SKM-1 treated with dmso at 0.1 percent for 144 hours (cell line): ENCODE results near the gene SIM2.

Experiments
- DNase-seq: peaks from one replicate; lab custom pipeline; 2025; ENCODE audit not compliant: unreplicated experiment; lab: John Stamatoyannopoulos, UW

The SIM2 gene

DNA sequence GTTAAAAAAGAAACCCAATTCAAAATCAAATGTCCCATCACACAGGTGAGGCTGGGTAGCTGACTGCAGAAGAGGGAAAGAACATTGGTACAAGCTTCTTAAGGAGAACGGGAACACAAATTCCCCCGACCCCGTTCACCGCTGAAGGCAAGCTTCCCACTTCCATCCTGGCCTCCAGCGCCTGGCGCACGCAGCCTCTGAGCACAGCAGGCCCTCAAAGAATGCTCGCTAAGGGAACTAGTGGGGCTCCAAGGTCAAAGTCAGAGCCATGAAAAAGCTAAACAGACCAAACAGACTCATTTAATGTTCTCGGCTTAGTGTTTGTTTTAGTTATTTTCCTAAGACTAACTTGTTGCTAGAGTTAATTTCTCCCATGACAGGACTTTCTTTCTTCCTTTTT lies 63.7 kb downstream of the SIM2 start:
- DNase-seq: no peak

DNA sequence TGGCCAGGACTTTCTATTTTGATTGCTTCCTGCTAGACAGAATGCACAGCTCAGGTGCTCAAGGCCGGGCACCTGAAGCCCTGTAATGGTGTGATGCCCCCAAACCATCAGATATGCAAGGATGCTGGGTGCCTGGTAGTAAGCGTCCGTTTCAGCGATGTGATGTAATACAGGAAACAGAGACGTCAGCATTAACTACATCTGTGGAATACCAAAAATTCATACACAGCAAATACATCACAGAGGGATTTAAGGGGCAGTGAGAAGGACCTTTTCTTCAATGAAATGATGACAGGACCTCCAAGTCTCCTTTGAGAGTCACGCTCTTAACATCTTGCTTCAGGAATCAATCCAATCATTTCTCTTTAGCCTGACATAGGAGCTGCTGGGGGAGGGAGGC lies 64.4 kb downstream of the SIM2 start:
- no peak for DNase-seq

DNA sequence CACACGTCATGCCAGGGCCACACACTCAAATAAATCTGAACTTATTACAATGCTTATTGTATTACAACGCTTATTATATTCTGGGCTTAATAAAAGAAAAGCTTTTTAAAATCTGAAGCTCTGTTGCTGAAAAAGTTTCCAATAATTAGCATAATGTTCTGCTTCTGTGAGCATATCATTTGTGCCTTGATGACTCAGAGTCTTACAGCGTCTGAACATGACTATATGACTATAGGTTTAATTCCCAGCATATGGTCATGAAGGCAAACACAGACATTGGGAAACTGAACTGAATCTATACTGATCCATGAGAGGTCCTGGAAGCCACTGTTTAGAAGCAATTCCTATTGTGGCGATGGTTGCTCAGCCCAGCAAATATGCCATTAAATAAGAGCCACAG lies 66.3 kb downstream of the SIM2 start:
- DNase-seq: no peak

DNA sequence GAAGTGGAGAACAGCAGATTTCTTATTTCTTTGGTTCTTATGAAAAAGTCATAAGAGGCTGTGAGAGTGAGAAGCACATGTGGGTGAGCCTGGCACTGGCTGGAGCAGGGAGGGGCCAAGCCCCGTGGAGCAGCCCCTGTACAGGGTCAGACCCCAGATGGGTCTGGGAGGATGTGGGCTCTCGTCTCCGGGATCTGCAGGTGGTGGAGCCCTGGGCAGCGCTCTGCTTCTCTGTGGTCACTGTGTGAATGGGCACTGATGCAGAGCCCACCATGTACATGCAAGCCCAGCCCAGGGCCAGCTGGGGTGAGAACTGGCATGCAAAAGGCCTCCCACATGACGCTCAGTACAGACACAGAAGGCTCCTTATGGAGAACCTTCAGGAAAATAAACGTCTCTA lies 67.6 kb downstream of the SIM2 start:
- DNase-seq: no peak

DNA sequence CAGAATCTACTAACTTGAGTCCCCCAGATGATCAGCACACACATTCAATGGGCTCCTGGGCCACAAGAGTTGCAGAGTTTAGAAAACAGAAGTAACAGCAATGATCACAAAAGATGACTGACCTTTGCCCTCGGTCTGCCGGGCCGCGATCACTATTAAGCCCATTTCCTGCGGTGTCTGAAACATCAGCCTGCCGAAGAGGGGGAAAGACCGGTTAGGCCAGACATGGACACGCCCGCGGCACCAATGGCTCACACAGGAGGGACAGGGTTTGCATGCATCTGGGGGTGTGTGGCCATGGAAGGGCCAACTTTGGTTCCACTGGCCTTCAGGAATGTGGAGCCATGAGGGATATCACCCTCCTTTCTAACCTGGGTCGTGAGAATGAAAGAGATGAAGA lies 68.2 kb downstream of the SIM2 start:
- DNase-seq: no peak

DNA sequence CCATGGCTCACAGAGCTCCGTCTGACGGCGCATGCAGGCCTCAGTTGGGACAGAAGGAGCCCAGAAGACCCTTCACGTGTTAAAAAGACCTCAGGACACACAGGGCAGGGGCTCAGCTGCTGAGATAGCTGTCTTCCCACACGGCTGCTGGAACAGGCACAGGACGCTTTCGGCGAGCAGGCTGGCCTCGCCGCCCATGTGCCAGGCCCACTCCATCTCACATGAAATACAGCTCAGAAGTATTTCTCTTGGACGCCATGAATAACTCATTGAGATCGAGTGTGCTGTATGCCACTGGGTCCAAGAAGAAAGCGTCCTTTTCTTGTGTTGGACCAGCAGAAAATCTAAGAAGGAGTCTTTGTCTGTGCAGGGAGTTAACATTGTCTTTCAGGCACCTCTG lies 69.6 kb downstream of the SIM2 start:
- DNase-seq: no peak

DNA sequence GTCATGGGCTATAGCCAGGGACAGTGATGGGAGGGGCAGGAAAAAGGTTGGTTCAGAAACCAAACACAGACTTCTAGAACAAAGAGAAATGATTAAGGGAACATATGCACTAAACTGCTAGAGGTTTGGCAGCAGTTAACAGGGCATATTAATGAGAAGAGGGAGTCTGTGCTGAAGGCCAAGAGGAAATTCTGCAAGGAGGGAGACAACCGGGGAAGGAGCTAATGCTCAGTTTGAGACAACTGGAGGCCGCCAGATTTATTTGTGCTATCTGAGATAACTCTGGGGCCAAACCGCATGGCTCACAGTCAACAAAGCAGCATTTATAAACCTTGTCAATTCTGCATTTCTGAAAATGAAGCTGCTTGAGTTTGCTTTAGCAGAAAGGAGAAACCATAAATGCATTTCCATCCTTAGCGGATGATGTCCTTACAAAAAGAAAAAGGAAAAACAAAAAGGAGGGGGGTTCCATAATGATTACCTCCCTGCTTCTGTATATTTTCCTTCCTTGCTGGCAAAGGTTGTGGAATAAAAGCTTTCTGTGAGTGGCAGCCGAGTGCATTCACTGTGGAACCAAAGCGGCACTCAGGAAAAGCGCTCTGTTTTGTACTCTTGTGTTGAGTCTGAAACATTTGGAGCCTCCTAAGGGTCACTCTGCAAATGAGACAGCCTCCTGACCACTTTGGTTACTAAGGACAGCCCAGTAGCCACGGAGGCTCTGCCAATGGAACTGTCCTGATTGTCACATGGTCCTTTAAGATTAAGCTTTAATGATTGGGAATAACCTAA lies 70.3 kb downstream of the SIM2 start:
- no peak for DNase-seq

DNA sequence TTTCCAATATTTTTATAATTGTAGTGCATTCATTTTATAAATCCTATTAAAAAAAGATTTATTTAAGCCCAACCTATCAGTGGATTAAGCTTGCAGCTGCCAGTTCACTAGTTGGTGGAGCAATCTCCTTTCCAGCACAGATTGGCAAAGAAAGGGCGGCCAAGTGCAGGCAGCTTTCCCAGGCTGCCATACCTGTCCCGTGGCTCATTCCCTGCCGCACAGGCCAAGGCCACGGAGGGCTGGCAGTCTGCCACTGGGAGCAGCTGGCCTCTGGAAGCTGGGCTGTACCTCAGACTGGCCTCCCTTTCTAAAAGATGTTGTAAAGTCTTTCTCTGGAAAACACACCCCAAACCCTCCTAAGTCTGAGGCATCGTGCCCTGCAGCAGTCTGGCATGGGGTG lies 74.2 kb downstream of the SIM2 start:
- DNase-seq: no peak

DNA sequence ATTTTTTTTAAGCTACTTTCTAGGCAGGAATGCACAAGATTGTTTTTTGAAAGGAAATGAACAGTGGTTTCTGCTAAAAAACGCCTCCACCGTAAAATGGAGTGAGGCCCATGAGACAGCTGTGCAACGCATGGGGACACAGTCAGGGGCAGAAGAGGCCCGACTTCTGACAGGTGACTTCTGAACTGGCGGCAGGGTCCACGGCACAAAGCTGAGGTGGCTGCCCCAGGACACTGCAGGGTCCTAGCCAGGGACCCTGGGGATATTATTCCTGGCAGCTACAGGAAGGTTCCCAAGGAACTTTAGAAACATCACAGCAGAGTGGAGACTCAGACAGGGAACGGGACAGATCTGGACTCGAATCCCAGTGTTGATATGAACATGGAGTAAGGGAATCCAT lies 75.1 kb downstream of the SIM2 start:
- no peak for DNase-seq

DNA sequence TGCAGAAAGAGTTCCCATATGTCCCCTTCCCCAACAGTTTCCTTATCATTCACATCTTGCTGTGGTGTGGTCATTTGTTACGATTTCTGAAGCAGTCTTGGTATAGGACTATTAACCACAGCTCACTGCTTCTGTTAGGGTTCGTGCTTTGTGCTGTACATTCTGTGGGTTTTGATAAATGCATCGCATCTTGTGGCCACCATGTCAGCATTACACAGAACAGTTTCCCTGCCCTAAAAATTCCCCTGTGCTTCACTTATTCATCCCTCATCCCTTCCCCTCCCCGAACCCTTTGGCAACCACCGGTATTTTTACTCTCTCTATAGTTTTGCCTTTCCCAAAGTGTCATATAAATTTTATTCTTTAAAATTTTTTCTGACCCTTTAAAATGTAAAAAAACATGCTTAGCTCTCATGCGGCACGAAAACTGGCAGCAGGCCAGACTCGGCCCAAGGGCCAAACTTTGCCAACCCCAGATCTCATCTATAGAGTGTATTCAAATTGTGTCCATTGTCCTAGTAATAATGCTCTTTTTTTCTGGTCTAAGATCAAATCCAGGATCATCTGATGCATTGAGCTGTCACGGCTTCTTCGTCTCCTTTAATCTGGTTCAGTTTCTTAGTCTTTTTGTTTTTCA lies 78.2 kb downstream of the SIM2 start:
- no peak for DNase-seq

DNA sequence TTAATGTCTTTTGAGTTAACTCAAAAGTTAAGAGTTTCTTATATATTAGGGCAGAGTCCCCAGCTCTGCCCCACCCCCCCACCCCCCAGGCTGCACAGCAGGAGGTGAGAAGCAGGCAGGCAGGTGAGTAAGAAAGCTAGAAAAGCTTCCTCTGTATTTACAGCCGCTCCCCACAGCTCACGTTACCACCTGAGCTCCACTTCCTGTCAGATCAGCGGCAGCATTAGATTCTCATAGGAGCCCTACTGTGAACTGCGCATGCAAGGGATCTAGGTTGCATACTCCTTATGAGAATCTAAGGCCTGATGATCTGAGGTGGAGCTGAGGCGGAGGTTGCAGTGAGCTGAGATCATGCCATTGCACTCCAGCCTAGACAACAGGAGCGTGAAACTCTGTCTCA lies 81.9 kb downstream of the SIM2 start:
- no peak for DNase-seq

DNA sequence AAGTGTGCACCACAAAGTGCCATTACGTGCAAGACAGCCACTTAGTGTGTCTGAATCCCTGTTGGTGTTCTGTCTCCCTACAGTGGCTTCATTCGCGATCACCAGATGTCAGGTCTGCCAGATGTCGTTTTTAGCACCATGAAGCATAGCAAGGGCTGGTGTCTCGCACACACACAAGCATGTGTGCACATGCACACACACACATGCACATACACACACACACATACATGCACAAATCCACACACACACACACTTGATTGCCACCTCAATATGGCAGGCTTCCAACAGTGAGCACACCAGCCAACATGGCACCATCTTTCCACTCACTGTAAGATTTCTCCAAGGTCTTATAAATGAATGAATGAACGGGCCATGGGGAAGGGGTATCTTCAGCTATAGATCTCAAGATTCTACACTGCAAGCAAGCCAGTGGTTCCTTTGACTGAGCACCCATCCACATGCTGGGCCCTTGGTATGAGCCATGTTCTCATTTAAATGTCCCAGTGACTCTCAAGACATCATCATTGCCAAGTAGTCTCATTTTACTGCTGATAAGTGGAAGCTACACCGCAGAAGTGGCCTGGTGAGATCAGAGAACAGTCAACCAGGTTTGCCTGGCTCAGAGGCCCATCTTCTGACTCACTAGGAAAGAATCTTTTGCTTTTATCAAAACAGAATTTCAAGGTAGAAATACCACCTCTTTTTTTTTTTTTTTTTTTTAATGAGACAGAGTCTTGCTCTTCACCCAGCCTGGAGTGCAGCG lies 84.9 kb downstream of the SIM2 start:
- DNase-seq: no peak

DNA sequence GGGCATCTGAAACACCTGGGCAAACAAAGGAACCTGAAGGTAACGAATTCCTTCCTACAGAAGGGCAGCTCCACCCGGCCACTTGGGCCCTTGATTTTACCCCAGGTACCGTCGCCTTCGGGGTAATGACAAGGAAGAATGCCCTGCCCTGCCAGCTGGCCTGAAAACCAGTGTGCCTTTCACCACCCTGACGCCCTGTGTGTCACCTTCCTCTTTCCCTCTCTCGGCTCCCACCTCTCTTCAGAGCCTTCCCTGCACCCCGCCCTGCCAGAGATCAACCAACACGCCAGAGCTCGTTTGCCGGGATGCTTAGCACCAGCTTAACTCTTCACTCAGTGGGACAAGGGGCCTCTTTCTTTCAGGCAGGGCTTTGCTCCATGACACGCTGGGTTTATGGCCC lies 86.0 kb downstream of the SIM2 start:
- DNase-seq: no peak

DNA sequence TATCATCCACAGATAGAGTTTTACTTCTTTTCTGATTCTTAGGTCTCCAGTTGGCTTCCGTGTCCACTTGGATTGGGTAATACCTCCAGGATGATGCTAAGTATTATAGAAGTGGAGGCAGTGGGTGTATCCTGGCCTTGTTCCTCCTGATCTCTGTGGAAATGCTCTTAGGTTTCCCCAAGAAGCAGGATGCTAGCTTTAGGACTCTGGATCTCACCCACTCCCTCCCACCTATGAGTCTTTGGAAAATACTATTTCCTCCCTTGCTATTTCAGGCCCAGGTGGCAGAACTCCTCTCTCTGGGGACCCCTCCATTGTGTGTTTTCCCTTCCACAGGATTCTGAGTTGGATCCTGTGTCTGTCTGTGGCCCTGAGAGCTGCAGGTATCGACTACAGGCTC lies 86.7 kb downstream of the SIM2 start:
- DNase-seq: no peak

DNA sequence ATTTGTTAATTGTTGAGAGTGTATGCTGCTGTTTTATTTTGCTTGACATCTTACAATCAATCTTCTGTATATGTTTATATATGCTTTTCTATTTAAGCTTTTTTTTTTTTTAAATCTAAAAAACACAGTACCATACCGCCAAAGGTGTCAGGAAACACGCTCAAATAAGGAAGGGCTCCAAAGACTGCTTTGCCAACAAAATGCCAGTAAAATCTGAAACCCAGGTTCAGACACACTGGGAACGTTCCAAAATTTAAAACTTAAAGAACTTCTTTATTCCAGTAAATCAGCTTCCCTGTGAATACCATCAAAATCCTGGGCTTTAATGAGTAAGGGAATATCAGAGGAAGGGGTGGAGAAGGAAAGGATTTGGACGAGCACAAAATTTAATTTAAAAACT lies 87.3 kb downstream of the SIM2 start:
- DNase-seq: no peak

DNA sequence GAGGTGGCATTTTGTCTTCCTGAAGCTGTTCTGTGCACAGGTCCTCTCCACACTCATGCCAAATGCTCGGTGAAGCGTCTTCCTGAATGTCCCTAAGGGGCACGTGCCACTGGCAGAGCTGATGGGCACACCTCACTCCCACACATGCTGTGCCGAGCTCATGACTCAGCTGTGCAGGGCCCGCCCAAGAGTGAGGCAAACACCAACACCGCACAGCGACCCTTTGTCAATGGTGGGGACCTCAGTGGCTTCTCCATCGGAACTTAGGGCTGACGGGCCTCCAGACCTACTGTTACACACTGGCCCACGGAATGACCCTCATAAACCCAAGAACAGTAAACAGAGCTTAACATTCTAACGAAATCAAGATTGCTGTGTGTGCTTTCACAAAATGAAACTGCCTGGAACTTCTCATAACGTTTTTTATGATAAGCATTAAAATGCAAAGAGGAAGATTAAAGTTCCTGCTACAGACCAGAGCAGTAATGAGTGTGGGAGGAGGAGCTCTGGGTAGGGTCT lies 89.3 kb downstream of the SIM2 start:
- DNase-seq: no peak

DNA sequence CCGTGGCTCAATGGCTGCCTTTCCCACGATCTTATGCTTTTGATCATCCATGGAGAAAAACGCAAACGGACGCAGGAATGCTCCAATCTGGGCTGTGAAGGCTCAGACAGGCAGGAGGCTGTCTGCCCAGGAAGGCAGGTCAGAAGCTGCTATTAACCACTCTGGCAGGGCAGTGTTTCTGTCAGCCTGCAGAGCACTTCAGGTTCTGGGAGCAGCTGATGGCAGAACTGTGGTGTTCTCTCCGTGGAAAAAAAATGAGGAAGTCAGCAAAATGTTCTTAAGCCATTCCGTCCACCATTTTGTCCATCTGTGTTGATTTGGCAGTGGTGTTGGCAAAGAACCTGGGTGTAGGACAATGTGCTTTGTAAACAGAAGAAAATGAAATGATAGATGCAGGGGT lies 91.7 kb downstream of the SIM2 start:
- no peak for DNase-seq

DNA sequence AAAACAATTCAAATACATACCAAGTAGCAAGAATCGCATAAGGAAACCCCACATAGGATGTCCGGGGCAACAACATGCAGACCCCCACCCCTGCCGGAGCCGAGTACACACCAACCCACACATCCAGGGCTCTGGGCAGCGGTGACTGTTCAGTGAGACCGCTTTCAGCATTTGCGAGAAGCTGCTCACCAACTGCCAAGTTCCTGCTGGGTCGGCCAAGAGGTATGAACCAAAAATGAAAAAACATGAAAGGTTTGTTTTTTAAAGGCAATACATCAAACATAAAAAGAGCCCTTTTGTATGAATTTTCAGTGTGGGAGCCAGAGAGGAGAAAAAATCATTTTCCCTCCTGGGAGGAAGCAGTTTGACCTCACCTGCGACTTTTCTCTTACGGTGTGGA lies 92.3 kb downstream of the SIM2 start:
- no peak for DNase-seq

DNA sequence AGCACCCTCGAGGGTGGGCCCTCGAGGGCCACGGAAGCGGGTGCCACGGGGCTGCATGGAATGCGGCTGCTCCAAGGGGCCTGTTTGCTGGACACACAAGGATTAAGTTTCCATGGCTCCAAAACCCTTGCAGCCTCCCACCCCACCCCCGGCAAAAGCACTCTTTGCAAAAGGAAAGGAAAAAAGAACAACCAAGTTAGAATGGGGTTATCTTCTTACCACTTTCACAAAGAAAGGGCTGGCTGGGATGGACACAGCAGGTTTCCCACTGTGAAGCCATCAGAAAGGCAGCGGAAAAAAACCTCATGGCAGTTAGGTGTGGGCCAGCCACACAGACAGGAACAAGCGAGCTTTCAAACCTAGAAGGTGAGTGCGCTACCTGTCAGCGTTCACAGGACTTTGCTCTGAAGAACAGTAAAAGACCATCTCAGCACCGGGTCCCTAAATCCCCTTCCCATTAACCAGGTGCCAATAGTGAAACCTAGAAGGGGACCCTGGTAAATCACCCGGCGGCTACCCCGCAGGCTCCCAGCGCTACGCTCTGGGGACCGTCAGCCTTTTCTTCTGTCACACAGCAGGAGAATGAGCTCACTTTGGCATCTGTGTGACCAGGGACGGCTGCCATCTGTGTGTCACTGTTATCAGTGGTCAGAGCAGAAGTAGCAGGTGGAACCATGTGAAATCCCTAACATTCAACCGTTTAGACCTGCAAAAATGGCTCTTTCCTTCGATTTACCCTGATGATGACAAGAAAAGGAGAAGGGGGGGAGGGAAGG lies 93.0 kb downstream of the SIM2 start:
- DNase-seq: no peak

DNA sequence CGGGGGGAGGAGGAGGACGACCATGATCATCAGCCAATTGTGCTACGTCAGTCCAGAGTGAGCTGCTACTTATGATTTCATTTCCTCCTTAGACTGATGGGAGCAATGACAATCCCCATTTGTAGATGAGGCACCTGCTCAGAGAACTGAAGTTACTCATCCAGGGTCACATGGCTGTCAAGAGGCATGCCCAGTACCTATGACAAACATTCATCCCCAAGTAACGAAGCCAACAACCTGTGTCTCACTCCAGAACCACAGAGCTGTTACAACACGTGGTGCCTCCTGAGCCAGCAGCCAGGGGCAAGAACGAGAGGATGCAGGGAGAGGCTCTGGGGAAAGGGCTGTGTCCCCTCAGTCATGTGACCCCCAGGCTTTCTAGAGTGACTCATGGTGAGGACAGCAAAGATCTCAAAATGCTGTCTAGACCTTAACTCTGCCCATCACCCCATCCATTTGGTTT lies 93.6 kb downstream of the SIM2 start:
- no peak for DNase-seq

DNA sequence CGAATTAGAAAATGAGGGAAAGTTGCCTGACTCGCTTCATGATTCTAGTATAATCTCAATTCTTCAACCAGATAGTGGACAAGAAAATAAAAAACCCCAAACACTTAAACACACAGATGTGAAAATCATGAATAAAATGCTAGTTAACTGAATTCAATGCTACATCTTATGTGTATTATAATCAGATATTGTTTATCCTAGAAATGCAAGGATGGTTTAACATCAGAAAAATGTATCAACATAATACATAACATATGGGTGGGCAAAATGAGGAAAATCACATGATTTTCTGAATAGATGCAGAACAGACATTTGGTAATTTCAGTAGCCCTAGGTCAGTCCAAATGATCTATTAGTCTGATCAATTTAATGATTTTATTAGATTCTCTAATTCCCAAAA lies 97.2 kb downstream of the SIM2 start:
- no peak for DNase-seq
